ENCODE results near the gene KIF12. TPM values are rescaled to one million over a fixed set of nuclear protein-coding genes. Genes with fewer than 3 reads are reported as not detected.
"Not testable (repeated sequence)": the region's sequence is repeated elsewhere in the genome, so short reads cannot be mapped to it uniquely, and the experiment has no call there.

The KIF12 gene
- total RNA-seq, 2 experiments from 2014 or later: not detected

- H3K36me3 Mint-ChIP-seq (ENCODE audit: low read depth): no peaks in the 10 kb centered on the region
- DNase-seq (no peak), ATAC-seq (no peak)
- H3K27ac Mint-ChIP-seq: no peak overlapping the region
- ChIA-PET CTCF (interaction anchor here (1.4 kb wide), 1 partner anchor 21 kb away, joined by 6 read pairs; no protein-coding TSS in a partner anchor), POLR2A (no interaction called here)
- H3K27me3 Mint-ChIP-seq (ENCODE audit: low read depth): no peaks in the 10 kb centered on the region
- H3K4me1 Mint-ChIP-seq (ENCODE audit: low read depth): no peaks in the 10 kb centered on the region
- no peak overlapping the region for H3K4me3 Mint-ChIP-seq
- H3K9me3 Mint-ChIP-seq (ENCODE audit: insufficient read depth): no peaks in the 10 kb centered on the region
These were observed 12.5 kb downstream of the KIF12 start for GRCh38 chr9:114086607-114087006.

- Mint-ChIP-seq H3K4me1 (ENCODE audit: low read depth) (no peaks in the 10 kb centered on the region), H3K4me3 (no peak overlapping the region), H3K36me3 (ENCODE audit: low read depth) (no peaks in the 10 kb centered on the region), H3K9me3 (ENCODE audit: insufficient read depth) (no peaks in the 10 kb centered on the region), H3K27ac (no peak overlapping the region), H3K27me3 (ENCODE audit: low read depth) (no peaks in the 10 kb centered on the region)
- CTCF ChIA-PET: interaction anchor here (1.4 kb wide), 1 partner anchor 21 kb away, joined by 6 read pairs; no protein-coding TSS in a partner anchor
- DNase-seq (no peak), ATAC-seq (no peak)
- POLR2A ChIA-PET: no interaction called here
These were observed 13.1 kb downstream of the KIF12 start for GRCh38 chr9:114086009-114086408.

GRCh38 chr9:114085387-114085789 lies 13.7 kb downstream of the KIF12 start:
- Mint-ChIP-seq H3K27me3 (ENCODE audit: low read depth) (no peaks in the 10 kb centered on the region), H3K4me3 (no peak overlapping the region), H3K9me3 (ENCODE audit: insufficient read depth) (no peaks in the 10 kb centered on the region), H3K36me3 (ENCODE audit: low read depth) (no peaks in the 10 kb centered on the region), H3K4me1 (ENCODE audit: low read depth) (no peaks in the 10 kb centered on the region), H3K27ac (no peak overlapping the region)
- CTCF ChIA-PET: no interaction called here
- no peak for ATAC-seq
- no peak for DNase-seq
- POLR2A ChIA-PET: no interaction called here

- no peak overlapping the region for H3K4me3 Mint-ChIP-seq
- no peaks in the 10 kb centered on the region for H3K9me3 Mint-ChIP-seq (ENCODE audit: insufficient read depth)
- no peaks in the 10 kb centered on the region for H3K36me3 Mint-ChIP-seq (ENCODE audit: low read depth)
- ATAC-seq: no peak
- DNase-seq: no peak
- no peak overlapping the region for H3K27ac Mint-ChIP-seq
- CTCF ChIA-PET: interaction anchor here (1.2 to 3.7 kb wide), 5 partner anchors 23 to 423 kb away, joined by 3 to 37 read pairs (median 15); no protein-coding TSS in a partner anchor
- no peaks in the 10 kb centered on the region for H3K27me3 Mint-ChIP-seq (ENCODE audit: low read depth)
- no peaks in the 10 kb centered on the region for H3K4me1 Mint-ChIP-seq (ENCODE audit: low read depth)
- POLR2A ChIA-PET: no interaction called here
These were observed 14.6 kb downstream of the KIF12 start for GRCh38 chr9:114084282-114085073.

GRCh38 chr9:114083666-114084065 lies 15.4 kb downstream of the KIF12 start:
- H3K27me3 Mint-ChIP-seq (ENCODE audit: low read depth): no peaks in the 10 kb centered on the region
- H3K4me3 Mint-ChIP-seq: no peak overlapping the region
- CTCF ChIA-PET: interaction anchor here (0.8 to 3.7 kb wide), 12 partner anchors 8 to 424 kb away, joined by 3 to 37 read pairs (median 4); no protein-coding TSS in a partner anchor
- no peak overlapping the region for H3K27ac Mint-ChIP-seq
- no peaks in the 10 kb centered on the region for H3K4me1 Mint-ChIP-seq (ENCODE audit: low read depth)
- H3K9me3 Mint-ChIP-seq (ENCODE audit: insufficient read depth): no peaks in the 10 kb centered on the region
- no peaks in the 10 kb centered on the region for H3K36me3 Mint-ChIP-seq (ENCODE audit: low read depth)
- POLR2A ChIA-PET: no interaction called here
- ATAC-seq: no peak
- no peak for DNase-seq

- not testable (repeated sequence) for H3K4me1 Mint-ChIP-seq (ENCODE audit: low read depth); H3K36me3 Mint-ChIP-seq (ENCODE audit: low read depth)
These were observed 16.2 kb downstream of the KIF12 start for GRCh38 chr9:114082763-114083412.

GRCh38 chr9:114082017-114082762 lies 16.9 kb downstream of the KIF12 start:
- DNase-seq (peak; percentile 88), ATAC-seq (peak; percentile 89)
- Mint-ChIP-seq H3K27me3 (ENCODE audit: low read depth) (no peaks in the 10 kb centered on the region), H3K4me1 (ENCODE audit: low read depth) (no peaks in the 10 kb centered on the region), H3K27ac (no peak overlapping the region), H3K4me3 (no peak overlapping the region), H3K9me3 (ENCODE audit: insufficient read depth) (no peaks in the 10 kb centered on the region), H3K36me3 (ENCODE audit: low read depth) (no peaks in the 10 kb centered on the region)
- ChIA-PET POLR2A (no interaction called here), CTCF (interaction anchor here (0.6 to 3.7 kb wide), 21 partner anchors 9 to 377 kb away, joined by 3 to 37 read pairs (median 4); partner anchors contain the start of gene KIF12)

More at GRCh38 chr9:114082763-114083412, 16.2 kb downstream of the KIF12 start:
- DNase-seq; POLR2A ChIA-PET; ATAC-seq; H3K9me3 Mint-ChIP-seq (ENCODE audit: insufficient read depth); H3K4me3 Mint-ChIP-seq; H3K27me3 Mint-ChIP-seq (ENCODE audit: low read depth); H3K27ac Mint-ChIP-seq: not testable (repeated sequence)
- CTCF ChIA-PET: interaction anchor here (0.7 to 3.7 kb wide), 18 partner anchors 9 to 378 kb away, joined by 3 to 37 read pairs (median 4); partner anchors contain the start of gene KIF12

- no peaks in the 10 kb centered on the region for H3K4me1 Mint-ChIP-seq (ENCODE audit: low read depth)
- no peak overlapping the region for H3K4me3 Mint-ChIP-seq
- DNase-seq: no peak
- no peaks in the 10 kb centered on the region for H3K27me3 Mint-ChIP-seq (ENCODE audit: low read depth)
- ChIA-PET POLR2A (no interaction called here), CTCF (interaction anchor here (0.7 to 3.7 kb wide), 7 partner anchors 10 to 214 kb away, joined by 3 to 37 read pairs (median 5); no protein-coding TSS in a partner anchor)
- no peak overlapping the region for H3K27ac Mint-ChIP-seq
- no peaks in the 10 kb centered on the region for H3K9me3 Mint-ChIP-seq (ENCODE audit: insufficient read depth)
- no peak for ATAC-seq
- H3K36me3 Mint-ChIP-seq (ENCODE audit: low read depth): no peaks in the 10 kb centered on the region
These were observed 17.6 kb downstream of the KIF12 start for GRCh38 chr9:114081441-114082016.

GRCh38 chr9:114080773-114081440 lies 18.2 kb downstream of the KIF12 start:
- Mint-ChIP-seq H3K9me3 (ENCODE audit: insufficient read depth) (no peaks in the 10 kb centered on the region), H3K4me1 (ENCODE audit: low read depth) (no peaks in the 10 kb centered on the region), H3K36me3 (ENCODE audit: low read depth) (no peaks in the 10 kb centered on the region), H3K4me3 (no peak overlapping the region), H3K27ac (no peak overlapping the region), H3K27me3 (ENCODE audit: low read depth) (peaks cover 2% of the 10 kb centered on the region)
- ChIA-PET CTCF (interaction anchor here (1.0 to 3.7 kb wide), 3 partner anchors 27 to 210 kb away, joined by 4 to 37 read pairs (median 6); no protein-coding TSS in a partner anchor), POLR2A (no interaction called here)
- ATAC-seq (no peak), DNase-seq (no peak)

GRCh38 chr9:114080195-114080772 lies 18.8 kb downstream of the KIF12 start:
- Mint-ChIP-seq H3K36me3 (ENCODE audit: low read depth) (no peaks in the 10 kb centered on the region), H3K9me3 (ENCODE audit: insufficient read depth) (no peaks in the 10 kb centered on the region), H3K4me1 (ENCODE audit: low read depth) (no peaks in the 10 kb centered on the region), H3K27me3 (ENCODE audit: low read depth) (peaks cover 6% of the 10 kb centered on the region), H3K4me3 (no peak overlapping the region), H3K27ac (no peak overlapping the region)
- POLR2A ChIA-PET: no interaction called here
- ATAC-seq (no peak), DNase-seq (no peak)
- CTCF ChIA-PET: interaction anchor here (1.0 to 1.3 kb wide), 2 partner anchors 27 to 211 kb away, joined by 4 read pairs; no protein-coding TSS in a partner anchor

- H3K9me3 Mint-ChIP-seq (ENCODE audit: insufficient read depth): no peaks in the 10 kb centered on the region
- ChIA-PET POLR2A (no interaction called here), CTCF (interaction anchor here (1.7 kb wide), 1 partner anchor 212 kb away, joined by 7 read pairs; no protein-coding TSS in a partner anchor)
- no peaks in the 10 kb centered on the region for H3K36me3 Mint-ChIP-seq (ENCODE audit: low read depth)
- no peak overlapping the region for H3K4me3 Mint-ChIP-seq
- DNase-seq: no peak
- peaks cover 15% of the 10 kb centered on the region for H3K27me3 Mint-ChIP-seq (ENCODE audit: low read depth)
- no peak overlapping the region for H3K27ac Mint-ChIP-seq
- H3K4me1 Mint-ChIP-seq (ENCODE audit: low read depth): no peaks in the 10 kb centered on the region
- no peak for ATAC-seq
These were observed 20.3 kb downstream of the KIF12 start for GRCh38 chr9:114078781-114079156.

Data from activated CD8-positive, alpha-beta T cell treated with anti-CD3 and anti-CD28 coated beads, Interleukin-2, amount 10 ng/mL, durations not matched to agents 7 days and 5 days (primary cell).